HG02571 (cell line): ENCODE measurements around the gene GKN1.

Source experiments
- ATAC-seq: cut with Tn5 transposase; IDR thresholded peaks from one replicate; pipeline ENCODE4 v1.9.1; 2021; ENCODE audit warnings: mild to moderate bottlenecking, moderate library complexity; ENCODE audit not compliant: unreplicated experiment

GKN1 gene

DNA sequence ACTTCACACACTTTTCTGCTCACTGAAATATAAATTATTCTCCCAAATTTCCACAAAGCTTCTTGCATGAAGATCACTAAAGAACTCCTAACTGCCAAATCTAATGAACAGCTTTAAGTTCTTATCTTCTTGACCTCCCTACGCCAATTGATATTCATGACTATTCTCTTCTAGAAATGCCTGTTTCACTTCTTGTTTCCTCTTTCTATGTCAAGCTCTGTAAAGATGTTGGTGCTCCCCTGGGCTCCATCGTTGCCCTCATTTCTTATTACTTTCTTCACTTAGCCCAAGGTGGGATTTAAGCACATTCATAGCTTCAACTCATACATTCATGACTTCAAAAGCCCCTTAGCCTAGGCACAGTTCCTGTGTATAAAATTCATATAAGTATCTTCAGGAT, 29.3 kb downstream of the GKN1 start:
- ATAC-seq: no peak

DNA sequence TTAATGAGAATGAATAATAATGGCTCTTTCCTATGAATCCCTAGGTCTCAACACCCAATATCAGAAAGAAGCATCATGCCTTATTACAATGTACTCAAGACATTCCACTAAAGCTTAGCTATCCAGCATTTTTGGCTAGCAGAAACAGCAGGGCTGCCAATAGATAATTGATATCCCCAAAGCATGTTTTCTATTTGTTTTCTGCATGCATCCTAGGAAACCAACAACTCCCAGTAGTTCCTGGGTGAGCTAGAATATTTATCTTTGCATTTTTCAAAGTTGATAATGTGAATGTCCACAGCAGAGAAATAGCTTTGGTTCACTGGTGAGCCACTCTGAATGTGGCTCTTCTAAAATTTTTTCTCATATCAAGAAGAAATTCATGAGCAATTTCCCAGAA, 32.7 kb downstream of the GKN1 start:
- no peak for ATAC-seq

DNA sequence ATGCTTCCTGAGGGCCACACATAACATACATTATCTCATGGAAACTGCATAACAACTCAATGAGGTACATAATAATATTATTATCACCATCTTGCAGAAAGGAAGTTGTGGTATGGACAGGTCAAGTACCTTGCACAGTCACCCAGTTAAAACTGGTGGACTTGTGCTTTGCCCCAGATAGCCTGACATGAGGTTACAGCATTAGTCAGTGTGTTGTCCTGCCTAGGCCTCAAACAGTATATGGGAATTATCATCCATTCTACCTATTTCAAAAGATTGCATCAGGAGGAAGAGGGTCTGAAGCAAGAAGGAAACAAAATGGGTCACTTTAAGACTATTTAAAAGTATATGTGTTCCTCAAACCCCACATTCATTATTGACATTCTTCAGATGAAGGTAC, 33.2 kb downstream of the GKN1 start:
- no peak for ATAC-seq

DNA sequence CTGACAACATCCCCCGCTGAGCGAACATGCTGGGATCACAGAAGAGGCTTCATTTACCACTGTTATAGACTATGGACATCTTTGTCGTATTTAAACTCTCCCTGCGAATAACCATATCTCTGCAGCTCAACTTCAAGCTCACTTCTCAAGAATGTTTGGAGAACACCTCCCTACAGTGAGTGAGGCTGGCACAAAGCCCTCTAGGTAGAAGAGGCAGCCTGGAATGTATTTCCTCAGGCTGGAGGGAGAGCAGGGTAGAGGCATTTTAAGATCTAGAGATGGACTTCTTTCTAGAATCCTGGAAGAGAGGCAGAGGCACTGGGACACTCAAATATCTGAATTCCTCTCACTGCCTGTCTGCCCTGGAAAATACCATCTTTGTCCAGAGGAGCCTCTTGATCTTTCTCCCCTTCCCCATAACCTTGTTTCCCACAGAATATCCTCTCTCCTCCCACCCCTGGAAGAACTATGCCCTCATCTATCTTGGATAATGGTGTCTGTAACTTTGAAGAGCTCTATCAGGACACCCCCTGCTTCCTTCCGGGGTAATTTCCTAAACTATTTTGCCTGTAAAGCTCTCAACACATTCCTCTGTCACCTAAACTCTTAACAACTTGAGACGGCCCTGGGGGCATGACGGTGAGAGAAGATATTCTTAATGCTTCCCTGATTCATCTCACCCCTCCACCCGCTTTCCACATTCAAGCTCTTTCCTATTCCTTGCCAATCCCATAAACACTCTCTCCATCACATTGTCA, 36.2 kb downstream of the GKN1 start:
- no peak for ATAC-seq

DNA sequence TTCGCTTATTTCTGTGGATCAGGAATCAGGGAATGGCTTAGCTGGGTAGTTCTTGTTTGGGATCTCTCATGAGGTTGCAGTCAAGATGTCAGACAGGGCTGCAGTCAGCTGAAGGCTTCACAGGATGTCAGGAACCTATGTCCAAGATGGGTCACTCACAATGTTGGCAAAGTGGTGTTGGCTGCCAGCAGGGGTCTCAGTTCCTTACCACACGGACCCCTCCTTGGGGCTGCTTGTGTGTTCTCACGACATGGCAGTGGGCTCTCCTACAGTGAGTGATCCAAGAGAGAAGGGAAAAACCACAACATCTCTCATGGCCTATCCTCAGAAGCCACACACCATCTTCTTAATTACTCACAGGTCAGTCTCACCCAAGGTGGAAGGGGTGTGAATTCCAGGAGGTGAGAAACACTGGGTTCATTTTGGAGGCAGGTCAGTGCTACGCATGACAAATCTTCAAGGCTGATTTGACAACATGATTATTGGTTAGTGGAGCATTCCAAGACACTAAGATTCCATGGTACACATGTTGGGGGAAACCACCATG, 37.2 kb downstream of the GKN1 start:
- no peak for ATAC-seq

DNA sequence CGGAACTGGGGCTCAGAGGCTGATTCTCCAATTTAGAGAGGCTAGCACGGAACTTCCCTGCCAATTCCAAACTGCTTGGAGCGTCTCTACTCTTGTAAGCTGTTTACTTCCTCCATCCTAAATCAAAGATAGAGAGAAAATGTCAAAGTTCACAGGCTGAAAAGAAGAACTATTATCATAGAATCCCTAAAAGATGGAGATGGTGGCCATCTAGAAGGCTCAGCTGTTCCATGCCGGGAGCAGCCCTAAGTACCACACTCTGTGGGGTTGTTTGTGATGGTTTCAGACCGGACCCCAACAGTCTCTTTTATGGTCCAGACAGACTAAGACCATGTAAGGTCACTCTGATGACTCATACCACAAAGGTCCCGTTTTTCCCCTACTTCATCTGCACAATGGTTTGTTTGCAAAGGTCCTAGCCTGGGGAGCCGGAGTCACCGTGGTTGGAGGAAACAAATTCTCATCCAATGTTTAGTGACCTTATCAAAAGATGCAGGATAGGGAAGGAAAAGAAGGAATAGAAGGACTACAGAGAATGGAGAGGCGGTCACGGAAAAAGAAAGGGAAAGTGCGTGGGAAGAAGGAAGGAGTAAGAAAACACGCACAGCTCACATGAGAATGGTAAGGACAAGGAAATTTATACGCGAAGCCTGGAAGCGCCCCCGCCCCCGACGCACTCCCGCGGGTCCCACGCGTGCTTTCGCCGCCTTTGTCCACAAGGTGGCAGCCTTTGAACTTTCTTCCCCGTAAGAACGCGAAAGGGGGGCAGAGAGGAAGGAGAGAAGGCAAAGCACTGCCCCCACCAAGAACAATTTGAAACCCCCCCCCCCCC, 38.1 kb downstream of the GKN1 start:
- ATAC-seq: no peak

DNA sequence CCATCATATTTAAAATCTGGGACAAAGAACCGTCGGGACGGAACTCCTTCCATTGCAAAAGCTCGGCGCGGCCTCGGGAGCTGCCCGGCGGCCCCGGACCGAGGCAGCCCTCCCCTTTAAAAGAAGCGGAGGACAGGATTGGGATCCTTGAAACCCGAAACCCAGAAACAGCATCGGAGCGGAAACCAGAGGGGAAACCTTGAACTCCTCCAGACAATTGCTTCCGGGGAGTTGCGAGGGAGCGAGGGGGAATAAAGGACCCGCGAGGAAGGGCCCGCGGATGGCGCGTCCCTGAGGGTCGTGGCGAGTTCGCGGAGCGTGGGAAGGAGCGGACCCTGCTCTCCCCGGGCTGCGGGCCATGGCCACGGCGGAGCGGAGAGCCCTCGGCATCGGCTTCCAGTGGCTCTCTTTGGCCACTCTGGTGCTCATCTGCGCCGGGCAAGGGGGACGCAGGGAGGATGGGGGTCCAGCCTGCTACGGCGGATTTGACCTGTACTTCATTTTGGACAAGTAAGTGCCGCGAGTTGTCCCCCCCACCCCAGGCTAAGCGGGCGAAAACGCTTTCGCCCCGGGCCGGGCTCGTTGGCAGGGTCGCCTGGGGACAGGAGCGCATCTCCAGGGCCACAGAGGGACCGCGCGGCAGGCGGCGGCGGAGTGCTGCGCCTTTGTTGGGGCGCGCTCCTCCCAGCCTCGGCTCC, 38.9 kb downstream of the GKN1 start, which contains the start of gene ANTXR1:
Gene ANTXR1, plus strand, starts transcription at position 38 of the 698 bp plus-strand sequence. Its CDS starts 321 bp downstream, at position 359.
- no peak for ATAC-seq

DNA sequence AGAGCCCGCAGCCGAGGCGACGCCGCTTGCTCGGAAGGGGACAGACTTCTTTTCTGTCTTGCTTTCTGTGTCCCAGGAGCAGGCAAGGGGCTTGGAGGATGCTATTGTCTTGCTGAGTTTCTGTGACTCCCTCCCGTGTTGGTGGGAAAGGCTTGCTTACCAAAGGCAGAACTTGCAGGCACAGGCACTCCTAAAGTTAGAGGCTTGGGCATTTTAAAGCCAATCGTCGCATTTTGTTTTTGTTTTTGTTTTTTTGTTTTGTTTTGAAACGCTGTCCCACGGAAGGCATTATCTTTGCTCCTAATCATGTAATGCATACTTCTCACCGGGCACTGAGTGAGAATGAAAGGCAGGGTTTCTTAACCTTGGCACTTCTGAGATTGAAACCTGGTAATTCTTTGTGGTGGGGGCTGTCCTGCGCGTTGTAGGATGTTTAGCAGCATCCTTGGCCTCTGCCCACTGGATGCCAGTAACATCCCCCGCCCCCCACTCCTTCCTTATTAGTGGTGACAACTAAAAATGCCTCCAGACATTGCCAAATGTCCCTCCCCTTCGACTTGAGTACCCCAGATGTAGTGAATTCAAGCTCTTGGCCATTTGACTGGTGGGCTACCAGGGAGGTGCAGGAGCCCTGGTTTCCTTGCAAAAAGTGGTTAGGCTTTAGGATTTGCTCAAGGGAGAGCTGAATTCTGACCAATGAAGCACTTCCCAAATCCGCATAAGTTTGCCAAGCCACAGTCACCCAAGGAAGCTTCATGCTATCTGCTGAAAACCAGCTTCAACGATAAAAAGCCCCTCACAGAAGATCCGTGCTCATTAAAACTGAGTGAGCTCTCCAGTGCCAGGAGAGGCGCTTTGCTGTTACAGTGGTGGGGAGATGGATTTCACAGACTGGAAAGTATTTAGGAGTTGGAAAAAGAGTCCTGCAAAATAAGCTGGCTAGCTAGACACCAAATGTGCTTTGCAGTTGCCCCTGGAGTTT, 39.7 kb downstream of the GKN1 start:
- ATAC-seq: no peak

DNA sequence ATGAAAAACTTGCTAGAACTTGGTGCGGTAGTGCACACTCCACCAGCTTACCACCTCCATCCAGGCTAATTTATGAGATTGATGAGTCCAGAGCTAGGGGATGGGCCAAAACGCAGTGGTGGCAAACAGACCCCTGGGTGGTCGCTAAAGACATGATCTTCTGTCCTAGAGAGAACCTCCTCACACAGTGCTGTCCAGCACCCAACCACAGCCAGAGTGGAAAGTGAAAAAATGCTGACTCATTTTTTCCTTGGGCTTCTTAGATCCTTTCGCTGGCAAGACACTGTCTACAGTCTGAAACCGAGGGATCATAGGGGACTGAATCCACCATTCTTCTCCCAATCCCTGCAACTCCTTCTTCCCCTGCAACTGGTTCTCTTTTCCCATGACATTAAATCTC, 42.6 kb downstream of the GKN1 start:
- no peak for ATAC-seq

DNA sequence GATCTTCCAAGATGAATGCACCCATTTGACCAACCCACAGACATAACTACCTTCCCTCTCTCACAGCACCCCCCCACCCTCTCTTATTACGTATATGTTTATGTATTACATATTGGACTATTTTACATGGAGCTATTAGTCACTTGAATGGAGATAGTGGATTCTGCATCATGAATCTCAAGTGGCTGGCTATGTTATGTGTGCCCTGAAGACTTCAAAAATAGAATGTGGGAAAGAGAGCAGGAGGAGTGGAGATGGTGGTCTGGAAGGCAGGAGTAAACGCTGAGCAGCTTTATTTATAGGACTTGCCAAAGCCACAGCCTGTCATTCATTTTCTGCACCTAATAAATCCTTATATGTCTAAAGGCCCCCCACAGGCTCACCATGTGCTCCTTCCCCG, 43.4 kb downstream of the GKN1 start:
- ATAC-seq: no peak

DNA sequence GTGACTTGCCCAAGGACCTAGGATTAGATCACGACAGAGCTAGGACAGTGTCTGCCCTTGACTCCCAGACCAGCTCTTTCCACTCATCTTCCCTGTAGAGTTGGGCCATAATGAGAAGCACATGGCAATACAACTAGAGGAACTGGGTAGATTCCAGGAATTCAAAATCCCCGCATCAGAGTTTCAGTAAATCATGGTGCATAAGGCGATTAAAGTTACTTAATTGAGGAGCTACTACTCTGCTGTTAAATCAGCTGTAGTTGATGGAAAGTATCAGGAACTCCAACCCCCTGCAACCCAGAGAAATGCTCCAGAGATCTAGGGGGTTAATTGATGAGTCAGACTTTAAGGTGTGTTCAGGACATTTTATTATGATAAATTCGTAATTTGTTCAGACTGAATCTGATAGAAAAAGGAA, 44.3 kb downstream of the GKN1 start:
- ATAC-seq: no peak

DNA sequence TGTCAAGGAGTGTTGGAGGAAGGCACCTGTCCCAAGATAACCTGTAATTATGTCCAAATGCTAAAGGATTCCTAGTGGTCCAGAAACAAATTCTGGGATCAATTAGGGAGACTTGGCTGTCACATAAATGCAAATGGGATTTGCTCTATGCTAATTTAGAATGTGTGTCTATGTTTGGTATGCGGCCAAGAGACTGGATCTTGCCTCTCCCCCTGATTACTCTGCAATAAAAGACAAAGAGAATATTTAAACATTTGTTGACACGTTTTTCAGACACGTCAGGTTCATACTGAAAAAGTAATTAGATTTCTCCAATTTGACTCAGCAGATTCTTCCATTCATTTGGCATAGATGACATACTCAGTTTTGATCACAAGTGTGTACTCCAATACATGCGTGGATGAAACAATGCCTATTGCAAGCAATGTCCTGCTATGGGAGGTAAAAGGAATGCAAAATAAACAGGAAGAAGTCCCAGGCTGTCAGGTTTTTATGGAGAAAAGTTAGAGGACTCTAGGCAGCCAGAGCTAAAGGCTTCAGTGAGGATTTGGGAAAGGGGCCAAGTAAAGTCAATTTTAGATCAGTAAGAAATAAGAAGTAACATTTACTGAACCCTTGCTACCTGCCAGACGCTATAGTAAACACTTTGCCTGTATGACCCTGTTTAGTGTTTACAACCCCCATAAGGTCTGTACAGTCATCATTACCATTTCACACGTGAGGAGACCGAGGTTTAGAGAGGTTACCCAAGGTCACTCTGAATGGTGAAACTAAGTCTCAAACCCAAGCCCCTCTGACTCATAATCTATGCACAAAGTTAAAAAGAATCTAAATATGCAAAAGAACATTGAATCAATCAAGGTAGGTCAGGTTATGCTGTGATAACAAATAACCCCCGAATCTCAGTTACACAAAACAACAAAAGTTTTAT, 46.3 kb downstream of the GKN1 start:
- ATAC-seq: no peak

DNA sequence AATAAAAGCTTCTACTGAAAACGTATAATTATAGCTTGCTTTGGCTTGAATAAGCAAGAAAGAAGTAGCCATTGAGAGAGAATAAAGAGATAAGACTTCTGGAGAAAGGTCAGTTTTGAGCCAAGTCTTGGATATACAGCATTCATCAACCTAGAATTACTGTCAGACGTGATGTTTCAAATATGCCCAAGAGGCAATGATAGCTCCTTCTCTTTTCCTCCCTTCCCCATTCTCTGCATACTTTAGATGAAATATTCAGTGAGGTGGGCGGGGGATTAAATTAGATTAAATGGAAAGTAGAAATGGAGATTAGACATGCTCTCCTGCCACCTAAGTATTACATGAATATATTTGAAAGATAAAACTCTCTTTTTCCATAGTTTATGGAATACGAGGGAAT, 47.3 kb downstream of the GKN1 start:
- ATAC-seq: no peak

DNA sequence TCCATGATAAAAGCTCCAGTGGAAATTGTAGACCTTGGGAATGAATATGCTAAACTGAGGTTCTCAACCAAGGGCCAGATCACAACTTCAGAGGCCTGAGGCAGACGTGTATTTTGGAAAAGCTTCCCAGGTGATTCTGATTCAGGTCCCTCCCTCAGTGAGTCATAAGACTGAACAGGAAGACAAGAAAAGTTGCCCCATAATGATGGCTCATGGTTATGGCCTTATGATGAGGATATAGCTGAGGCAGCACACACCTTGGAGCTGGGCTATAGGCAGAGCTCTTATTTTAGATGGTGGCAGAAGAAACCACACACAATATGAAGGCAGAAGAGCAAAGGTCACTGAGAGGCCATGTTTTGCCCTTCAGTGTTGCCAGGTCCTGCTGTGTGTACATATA, 48.1 kb downstream of the GKN1 start:
- ATAC-seq: no peak

DNA sequence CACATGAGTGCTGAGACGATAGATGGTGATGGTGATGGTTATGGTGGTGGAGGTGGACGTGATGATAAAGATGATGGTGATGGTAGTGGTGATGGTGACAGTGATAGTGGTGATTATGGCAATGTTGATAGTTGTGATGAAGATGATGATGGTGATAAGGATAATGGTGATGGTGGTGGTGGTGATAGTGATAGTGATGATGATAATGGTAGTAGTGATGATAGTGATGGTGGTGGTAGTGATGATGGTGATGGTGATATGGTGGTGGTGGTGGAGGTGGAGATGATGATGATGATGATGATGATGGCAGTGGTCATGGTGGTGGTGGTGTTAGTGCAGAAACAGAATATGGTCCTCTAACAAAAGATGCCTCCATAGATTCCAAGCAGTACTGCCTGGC, 48.8 kb downstream of the GKN1 start:
- no peak for ATAC-seq

DNA sequence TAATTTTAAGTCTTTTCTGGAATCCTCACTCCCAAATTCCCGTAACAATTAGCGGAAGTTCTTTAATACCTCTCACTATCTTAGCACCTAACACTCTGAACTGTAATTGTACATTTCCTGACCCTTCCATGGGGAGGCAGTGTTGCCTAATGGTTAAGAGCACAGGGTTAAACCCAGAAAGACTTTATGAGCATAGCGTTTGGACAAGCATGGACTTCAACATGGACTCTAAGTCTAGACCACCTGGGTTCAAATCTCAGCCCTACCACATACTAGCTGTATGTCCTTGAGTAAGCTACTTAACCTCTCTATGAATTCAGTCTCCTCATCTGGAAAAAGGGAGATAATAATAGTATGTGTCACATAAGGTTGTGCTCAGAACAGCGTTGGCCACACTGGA, 51.6 kb downstream of the GKN1 start:
- no peak for ATAC-seq

DNA sequence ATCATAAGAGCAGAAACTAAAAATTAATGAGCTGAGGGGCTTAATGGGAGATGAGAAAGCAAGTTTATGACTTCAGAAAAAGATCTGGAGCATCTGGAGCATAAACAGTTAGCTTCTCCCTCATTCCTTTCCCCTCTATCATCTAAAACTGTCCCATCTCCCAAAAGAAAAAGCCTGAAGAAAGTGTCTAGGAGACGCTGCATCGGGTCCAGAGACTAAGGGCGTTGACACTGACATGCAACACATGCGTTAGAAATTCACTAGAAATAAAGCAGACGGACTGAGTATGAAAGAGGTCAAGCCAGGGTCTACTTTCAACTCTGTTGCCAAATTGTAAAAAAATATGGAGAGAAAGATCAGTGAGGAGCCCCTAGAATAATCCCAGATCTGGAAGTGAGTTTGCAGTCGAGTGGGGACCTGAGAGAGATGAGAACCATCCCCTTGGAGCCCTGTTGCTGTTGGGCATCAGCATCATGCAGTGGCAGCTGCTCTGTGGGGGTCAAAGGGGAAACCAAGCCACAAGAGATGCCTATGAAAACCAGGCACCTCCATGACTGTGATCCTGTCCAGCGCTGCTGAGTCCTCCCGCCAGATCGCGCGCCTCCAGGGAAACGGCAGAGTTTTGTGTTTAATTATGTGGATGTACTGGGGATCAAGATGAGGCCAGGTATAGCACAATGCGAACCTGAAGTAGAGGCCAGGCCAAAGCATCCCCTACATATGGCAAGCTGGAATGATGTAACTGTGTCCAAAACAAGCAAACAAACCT, 52.4 kb downstream of the GKN1 start:
- ATAC-seq: no peak
